Measurements from ENCODE around the gene CASP3.

The CASP3 gene

GRCh38 chr4:184591070-184591677 is 58.1 kb downstream of the CASP3 start:
- no peak for TF ChIP-seq CTCF (IDR thresholded peaks at IDR 0.05; ENCODE audit: low read depth, low read length, missing control alignments)
- no peak overlapping the region for H3K4me3 ChIP-seq (replicated peaks; ENCODE audit: low read depth, low read length)
- DNase-seq (ENCODE audit: extremely low read depth, low read depth), result no peak

- H3K4me3 ChIP-seq (replicated peaks; ENCODE audit: low read depth, low read length), result no peak overlapping the region
- no peak for DNase-seq (ENCODE audit: extremely low read depth, low read depth)
- TF ChIP-seq CTCF (IDR thresholded peaks at IDR 0.05; ENCODE audit: low read depth, low read length, missing control alignments), result no peak
Measured at GRCh38 chr4:184590196-184590595, 59.1 kb downstream of the CASP3 start.

- no peak overlapping the region for H3K4me3 ChIP-seq (replicated peaks; ENCODE audit: low read depth, low read length)
- no peak for TF ChIP-seq CTCF (IDR thresholded peaks at IDR 0.05; ENCODE audit: low read depth, low read length, missing control alignments)
- no peak for DNase-seq (ENCODE audit: extremely low read depth, low read depth)
Measured at GRCh38 chr4:184588893-184589292, 60.4 kb downstream of the CASP3 start.

GRCh38 chr4:184587701-184588100 is 61.5 kb downstream of the CASP3 start:
- no peak for DNase-seq (ENCODE audit: extremely low read depth, low read depth)
- TF ChIP-seq CTCF (IDR thresholded peaks at IDR 0.05; ENCODE audit: low read depth, low read length, missing control alignments), result no peak
- no peak overlapping the region for H3K4me3 ChIP-seq (replicated peaks; ENCODE audit: low read depth, low read length)

GRCh38 chr4:184587221-184587620 is 62.0 kb downstream of the CASP3 start:
- TF ChIP-seq CTCF (IDR thresholded peaks at IDR 0.05; ENCODE audit: low read depth, low read length, missing control alignments), result no peak
- no peak for DNase-seq (ENCODE audit: extremely low read depth, low read depth)

GRCh38 chr4:184583738-184584502 is 65.3 kb downstream of the CASP3 start:
- DNase-seq (ENCODE audit: extremely low read depth, low read depth), result no peak
- TF ChIP-seq CTCF (IDR thresholded peaks at IDR 0.05; ENCODE audit: low read depth, low read length, missing control alignments), result no peak
- no peak overlapping the region for H3K4me3 ChIP-seq (replicated peaks; ENCODE audit: low read depth, low read length)

More at GRCh38 chr4:184587221-184587620, 62.0 kb downstream of the CASP3 start:
- H3K4me3 ChIP-seq (replicated peaks; ENCODE audit: low read depth, low read length), result no peak overlapping the region
